ENCODE results near the gene DPCD.
"Not testable (repeated sequence)": the region's sequence is repeated elsewhere in the genome, so short reads cannot be mapped to it uniquely, and the experiment has no call there.

The DPCD gene

GRCh38 chr10:101623528-101623927 is 35.4 kb downstream of the DPCD start:
- DNase-seq, result no peak

DNA sequence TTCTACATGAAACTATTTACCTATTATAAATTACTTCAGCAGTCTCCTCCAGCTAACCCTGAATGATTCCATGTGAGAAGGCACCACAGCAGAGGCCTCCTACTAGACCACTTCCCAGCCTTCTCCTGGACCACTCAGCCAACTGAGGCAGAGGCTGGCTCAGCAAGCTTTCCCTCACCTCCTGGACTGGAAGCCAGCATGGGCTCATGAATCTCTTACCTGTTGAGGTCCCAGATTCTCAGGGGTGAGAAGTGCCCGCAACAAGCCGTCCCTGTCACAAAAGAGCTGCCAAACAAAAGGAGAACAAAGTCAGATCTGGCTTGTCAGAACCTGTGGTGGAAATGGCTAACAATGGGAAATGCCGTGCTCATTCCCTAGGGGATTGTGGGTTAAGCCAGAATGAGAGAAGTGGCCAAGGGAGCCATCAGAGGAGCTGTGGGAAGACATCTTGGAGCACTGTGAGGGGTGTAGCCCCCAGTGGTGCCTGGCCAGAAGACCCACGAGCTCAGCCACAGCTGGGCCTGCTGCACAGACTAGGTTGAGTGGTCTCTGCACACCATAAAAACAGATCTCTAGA is 36.5 kb downstream of the DPCD start:
- DNase-seq, result no peak

DNA sequence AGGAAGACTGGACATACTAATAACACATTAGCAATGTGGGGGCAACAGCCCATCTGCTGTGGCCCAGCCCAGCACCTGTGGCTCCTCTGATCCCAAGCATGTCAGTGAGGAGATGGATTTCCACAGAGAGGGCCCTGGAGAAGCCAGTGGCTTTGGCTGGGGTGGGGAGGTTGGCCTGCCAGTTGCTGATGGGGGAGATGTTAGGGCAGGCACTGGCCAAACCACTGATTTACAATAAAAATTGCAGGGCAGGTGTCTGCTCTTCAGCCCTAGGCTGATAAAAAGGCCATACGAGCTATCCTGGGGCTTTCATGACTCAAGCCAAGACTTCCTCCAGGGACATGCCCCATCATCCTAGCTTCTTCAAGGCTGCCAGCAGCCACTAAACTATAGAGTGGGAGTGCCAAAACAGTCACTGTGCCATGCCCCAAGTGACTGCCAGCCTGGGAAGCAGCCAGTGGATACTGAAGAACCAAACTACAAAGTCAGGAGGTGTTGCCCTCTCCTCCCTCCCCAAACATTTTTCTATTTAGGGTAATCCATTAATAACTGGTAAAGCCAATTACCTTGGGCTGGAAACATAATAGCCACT is 37.8 kb downstream of the DPCD start:
- no peak for DNase-seq

DNA sequence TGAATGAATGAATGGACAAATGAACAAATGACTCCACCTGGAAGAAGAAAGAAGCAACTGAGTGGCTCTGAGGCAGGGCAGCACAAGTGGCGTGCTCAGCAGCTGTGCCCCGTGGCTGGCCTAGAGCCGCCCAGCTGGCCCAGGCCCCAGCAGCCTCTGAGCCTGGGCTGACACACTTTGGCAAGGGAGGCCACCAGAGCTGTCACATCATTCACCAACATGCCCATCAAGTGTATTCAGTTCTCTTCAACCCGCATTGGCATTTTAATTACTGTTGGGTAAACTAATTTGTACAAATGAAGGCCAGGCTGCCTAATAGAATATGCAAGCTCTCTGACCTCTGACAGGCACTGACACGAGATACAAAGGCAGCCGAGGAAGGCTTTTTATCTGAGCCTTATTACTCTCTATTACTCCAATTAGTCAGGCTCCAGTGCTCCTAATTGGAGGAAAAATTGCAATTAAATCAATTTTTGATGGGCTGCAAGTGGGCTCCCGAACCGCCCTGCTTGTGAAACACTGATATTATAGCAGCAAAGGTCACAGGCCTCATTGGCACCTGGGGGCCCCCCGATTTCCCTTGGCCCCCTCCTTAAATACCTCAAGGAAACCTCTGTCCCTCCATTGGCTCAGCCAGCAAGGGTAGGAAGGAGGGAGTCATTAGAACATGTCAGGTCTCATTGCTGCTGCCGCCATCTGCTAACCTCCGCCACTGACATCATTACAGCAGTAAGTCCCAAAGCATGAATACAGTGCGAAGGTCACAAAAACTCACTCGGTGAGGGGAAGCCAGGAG is 41.9 kb downstream of the DPCD start:
- DNase-seq, result no peak

DNA sequence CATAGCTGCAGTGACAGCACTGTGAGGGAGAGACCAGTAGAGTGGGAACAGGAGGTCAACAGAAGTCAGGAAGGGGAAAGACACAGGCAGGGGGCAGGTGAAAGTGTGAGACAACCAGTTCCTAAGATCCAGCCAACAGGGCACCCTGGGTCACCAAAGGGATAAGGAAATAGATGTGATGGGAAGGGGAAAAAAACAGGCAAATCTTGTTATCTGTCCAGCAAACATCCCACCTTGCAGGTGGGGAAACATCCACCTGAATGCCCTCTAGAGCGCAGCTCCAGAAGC is 42.5 kb downstream of the DPCD start:
- DNase-seq, result no peak

DNA sequence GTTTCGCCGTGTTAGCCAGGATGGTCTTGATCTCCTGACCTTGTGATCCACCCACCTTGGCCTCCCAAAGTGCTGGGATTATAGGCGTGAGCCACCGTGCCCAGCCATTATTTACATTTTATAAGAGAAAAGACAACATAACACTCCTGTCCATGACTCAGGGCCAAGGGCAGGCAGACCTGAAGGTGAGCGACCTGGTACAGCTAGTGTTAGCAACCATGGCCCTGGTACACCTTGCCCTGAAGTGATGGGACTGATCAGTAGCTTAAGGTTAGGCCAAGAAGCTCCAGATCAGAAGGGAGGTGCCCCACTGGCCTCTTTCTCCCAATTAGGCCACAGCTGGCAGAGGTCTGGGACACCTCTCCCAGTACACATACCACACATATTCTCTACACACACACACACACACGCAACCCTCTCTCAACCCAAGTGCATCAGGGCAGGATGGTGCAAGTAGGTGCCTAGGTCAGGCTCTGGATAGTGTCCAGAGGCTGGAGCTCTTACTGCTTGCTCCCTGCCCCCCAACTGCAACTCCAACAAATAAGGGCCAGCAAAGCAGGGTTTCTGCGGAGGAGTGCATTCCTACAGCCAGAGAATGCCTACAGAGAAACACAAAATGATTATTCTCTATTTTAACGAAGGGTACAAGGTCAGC is 43.8 kb downstream of the DPCD start:
- no peak for DNase-seq

DNA sequence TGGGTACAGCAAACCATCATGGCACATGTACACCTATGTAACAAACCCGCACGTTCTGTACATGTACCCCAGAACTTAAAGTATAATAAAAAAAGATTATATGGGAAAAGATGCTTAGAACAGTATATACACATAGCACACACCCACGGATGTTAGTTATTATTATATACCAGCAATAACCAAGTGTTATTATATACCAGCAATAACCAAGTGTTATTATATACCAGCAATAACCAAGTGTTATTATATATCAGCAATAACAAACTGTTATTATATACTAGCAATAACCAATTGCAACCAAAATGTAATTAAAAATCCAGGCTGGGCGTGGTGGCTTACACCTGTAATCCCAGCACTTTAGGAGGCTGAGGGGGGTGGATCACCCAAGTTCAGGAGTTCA is 45.4 kb downstream of the DPCD start:
- not testable (repeated sequence) for DNase-seq

GRCh38 chr10:101639141-101639900 is 51.2 kb downstream of the DPCD start:
- no peak for DNase-seq

- DNase-seq, result no peak
Measured at GRCh38 chr10:101643546-101643945, 55.4 kb downstream of the DPCD start.

DNA sequence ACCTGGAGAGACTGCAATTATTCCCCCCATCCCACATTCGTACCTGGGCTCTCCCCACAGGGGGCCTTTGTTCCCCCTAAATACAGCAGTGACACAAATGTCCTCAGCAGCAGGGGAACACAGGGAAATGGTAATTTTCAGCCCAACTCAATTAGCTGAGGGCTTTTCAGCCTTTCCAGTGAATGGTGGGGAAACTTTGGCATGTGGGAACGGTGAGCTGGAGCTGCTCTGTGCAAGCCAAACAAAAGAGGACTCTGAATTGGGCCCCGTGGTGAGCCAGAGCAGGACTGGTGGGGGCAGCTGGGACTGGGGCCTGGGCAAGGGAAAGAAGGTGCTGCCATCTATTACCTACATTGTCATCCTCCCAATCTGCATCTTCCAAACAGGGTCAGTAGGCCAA is 55.9 kb downstream of the DPCD start:
- no peak for DNase-seq

- no peak for DNase-seq
Measured at GRCh38 chr10:101645659-101646058, 57.5 kb downstream of the DPCD start.

DNA sequence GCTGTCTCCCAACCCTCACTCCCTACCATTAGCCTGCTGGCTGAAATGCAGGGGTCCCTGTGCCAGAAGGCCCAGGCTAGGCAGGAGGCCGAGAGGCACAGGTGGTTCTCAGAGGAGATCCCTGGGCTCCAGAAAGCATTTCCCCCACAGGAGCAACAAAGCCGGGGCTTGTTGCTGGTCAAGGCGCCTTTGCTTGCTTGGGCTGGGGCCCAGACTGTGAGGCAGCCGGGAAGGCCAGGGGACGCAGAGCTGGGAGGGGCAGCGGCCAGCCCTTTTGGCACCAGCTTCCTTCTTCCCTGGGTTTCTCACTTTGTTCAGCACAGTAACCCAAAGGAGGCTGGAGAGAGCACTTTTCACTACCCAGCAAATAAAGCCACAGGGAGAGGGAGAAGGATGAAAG is 58.2 kb downstream of the DPCD start:
- DNase-seq, result no peak

GRCh38 chr10:101647255-101647654 is 59.1 kb downstream of the DPCD start:
- DNase-seq, result no peak

DNA sequence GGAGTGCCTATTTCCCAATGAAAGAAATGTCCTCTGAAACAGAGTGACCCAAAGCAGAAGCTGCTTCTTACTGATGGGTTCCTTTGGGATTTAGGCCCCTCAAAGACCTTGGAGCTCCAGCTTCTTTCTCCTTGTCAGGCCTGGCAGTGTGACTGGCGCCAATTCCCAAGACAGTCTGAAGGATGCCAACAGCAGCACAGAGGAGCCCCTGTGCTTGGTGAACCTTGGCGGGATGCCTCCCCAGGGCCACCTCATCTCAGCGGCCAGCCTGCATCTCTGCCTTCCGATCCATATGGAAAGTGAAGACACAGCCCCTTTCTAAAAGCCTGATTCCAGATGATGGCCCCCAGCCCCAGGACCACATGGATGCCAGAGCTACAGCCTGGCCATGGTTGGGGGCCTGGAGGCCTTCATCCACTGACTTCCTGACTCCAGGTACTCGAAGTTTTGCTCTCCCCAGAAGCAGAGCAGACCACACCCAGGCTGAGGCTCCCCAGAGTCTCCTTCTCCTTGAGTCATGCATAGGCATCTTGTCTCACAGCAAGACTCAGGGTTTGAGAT is 61.5 kb downstream of the DPCD start:
- no peak for DNase-seq

DNA sequence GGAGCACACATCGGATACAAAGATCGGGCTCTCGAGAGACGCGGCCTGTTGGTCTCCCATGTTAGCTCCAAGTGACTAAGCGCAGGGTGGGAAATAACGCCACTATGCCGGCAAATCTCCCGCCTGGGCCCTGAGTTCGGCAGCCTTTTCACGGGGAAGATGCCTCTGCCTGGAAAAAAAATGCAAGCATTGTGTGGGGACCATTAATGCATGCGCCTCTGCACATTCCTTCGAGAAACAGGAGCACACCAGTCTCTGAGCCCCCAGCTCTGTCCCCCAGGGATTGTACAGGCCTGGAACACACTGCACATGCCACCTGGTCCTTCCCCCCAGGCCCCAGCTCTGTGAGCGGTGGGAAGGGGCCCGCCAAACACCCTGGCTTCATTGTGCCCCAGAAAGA is 62.7 kb downstream of the DPCD start:
- no peak for DNase-seq

GRCh38 chr10:101651336-101651735 is 63.2 kb downstream of the DPCD start:
- DNase-seq, result no peak

- no peak for DNase-seq
Measured at GRCh38 chr10:101653536-101653935, 65.4 kb downstream of the DPCD start.

GRCh38 chr10:101655570-101655969 is 67.4 kb downstream of the DPCD start:
- no peak for DNase-seq

GRCh38 chr10:101656890-101657289 is 68.8 kb downstream of the DPCD start:
- DNase-seq, result no peak

DNA sequence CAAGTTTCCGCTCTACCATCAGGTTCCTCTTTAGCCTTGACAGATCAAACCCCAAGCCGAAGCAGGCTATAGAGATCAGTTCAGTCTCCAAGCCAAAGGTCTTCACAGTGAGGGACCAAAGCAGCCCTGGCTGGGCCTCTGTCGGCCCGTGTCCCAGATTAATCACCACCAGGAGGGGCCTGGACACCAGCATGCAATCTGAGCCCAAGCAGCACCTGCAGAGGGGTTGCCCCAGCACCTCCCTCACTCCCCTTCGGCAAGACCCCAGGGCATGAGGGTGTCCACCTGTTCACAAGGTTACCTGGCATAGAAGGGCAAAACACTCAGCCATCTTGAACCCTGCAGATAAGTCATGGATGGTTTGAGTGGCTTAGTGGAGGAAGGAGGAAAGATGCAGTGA is 70.9 kb downstream of the DPCD start:
- DNase-seq, result no peak
